Activated CD4-positive, CD25-positive, alpha-beta regulatory T cell treated with anti-CD3 and anti-CD28 coated beads, Interleukin-2, amount 50 U/mL, for 24 hours (primary cell): ENCODE results near the gene SENP1.
"Not testable (repeated sequence)": the region's sequence is repeated elsewhere in the genome, so short reads cannot be mapped to it uniquely, and the experiment has no call there.

Experiments used
- ATAC-seq, 2 donors: fragments of 150-1000 bp; cut with Tn5 transposase; one replicate each; pipeline ENCODE4 v1.10.0; 2021; ENCODE audit warnings: mild to moderate bottlenecking in 1 of 2, moderate library complexity in 1 of 2

The SENP1 gene

GRCh38 chr12:48105867-48106680, at the start of gene SENP1:
Gene SENP1 (minus strand): TSS chr12:48106079. CDS start chr12:48101472, 4,607 bp downstream.
- peak; percentile 87 to 88 for ATAC-seq

- ATAC-seq = peak in 1 of 2 donors; percentile 22
These were observed 45.4 kb upstream of the SENP1 start for GRCh38 chr12:48151103-48151771.

GRCh38 chr12:48145981-48146380, 40.1 kb upstream of the SENP1 start:
- ATAC-seq = no peak

- ATAC-seq = no peak
These were observed 38.0 kb upstream of the SENP1 start for GRCh38 chr12:48143898-48144297.

GRCh38 chr12:48142818-48143674, 37.2 kb upstream of the SENP1 start:
- ATAC-seq = no peak

GRCh38 chr12:48135027-48135426, 29.1 kb upstream of the SENP1 start:
- no peak for ATAC-seq

GRCh38 chr12:48132826-48133225, 26.9 kb upstream of the SENP1 start:
- no peak for ATAC-seq

- ATAC-seq = no peak
These were observed 25.6 kb upstream of the SENP1 start for GRCh38 chr12:48131517-48131916.

GRCh38 chr12:48129376-48129775, 23.5 kb upstream of the SENP1 start:
- ATAC-seq = no peak

- no peak for ATAC-seq
These were observed 22.9 kb upstream of the SENP1 start for GRCh38 chr12:48128800-48129199.

- no peak for ATAC-seq
These were observed 21.2 kb upstream of the SENP1 start for GRCh38 chr12:48126953-48127630.

GRCh38 chr12:48125985-48126384, 20.1 kb upstream of the SENP1 start:
- ATAC-seq = no peak

GRCh38 chr12:48125542-48125941, 19.7 kb upstream of the SENP1 start:
- ATAC-seq = not testable (repeated sequence)

GRCh38 chr12:48123169-48123568, 17.3 kb upstream of the SENP1 start:
- ATAC-seq = no peak

GRCh38 chr12:48122065-48122834, 16.4 kb upstream of the SENP1 start:
- no peak for ATAC-seq

GRCh38 chr12:48121522-48121921, 15.6 kb upstream of the SENP1 start:
- no peak for ATAC-seq

GRCh38 chr12:48119834-48120195, 13.9 kb upstream of the SENP1 start:
- no peak for ATAC-seq

GRCh38 chr12:48119078-48119833, 13.4 kb upstream of the SENP1 start, which contains the start of gene PFKM:
Gene PFKM (plus strand): TSS chr12:48119364. CDS start chr12:48122775, 3,411 bp downstream.
- ATAC-seq = peak; percentile 99

- ATAC-seq = no peak
These were observed 12.5 kb upstream of the SENP1 start for GRCh38 chr12:48118284-48118871.

- ATAC-seq = no peak
These were observed 10.1 kb upstream of the SENP1 start for GRCh38 chr12:48115957-48116356.

GRCh38 chr12:48111312-48111693, 5.4 kb upstream of the SENP1 start:
- ATAC-seq = not testable (repeated sequence)
